Measurements from ENCODE around the gene FLRT1.

DNA sequence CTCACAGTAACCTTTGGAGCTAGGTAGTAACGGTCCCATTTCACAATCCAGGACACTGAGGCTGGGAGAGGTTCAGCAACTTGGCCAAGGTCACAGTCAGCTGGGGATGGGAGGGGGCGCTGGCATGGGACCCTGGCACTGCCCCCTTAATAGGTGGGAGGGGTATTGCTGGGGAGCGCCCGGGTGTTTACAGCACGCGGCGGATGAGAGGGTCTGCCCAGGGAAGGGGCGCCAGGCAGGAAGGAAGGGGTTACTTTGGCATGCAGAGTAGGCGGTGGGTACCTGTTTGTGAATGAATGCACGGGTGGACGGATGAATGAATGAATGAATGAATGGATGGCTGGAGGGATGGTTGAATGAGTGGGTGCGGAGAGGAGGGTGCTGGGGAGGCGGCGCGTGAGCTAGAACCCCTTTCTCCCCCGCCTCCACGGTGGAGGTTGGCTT lies 628 bp upstream of the FLRT1 start:
- no peak for TF ChIP-seq NFRKB (IDR thresholded peaks at IDR 0.05)
- no peak for TF ChIP-seq ELF4 (IDR thresholded peaks at IDR 0.05)
- no peak for TF ChIP-seq FOXK2 (IDR thresholded peaks at IDR 0.05)
- TF ChIP-seq HDGF (IDR thresholded peaks at IDR 0.05; ENCODE audit: borderline replicate concordance), result no peak
